HG03575 (cell line): ENCODE results near the gene NEMP2.

ENCODE experiments used
- ATAC-seq: cut with Tn5 transposase; IDR thresholded peaks from one replicate; pipeline ENCODE4 v1.9.1; 2021; ENCODE audit not compliant: unreplicated experiment, insufficient number of reproducible peaks, low FRiP score; ENCODE audit errors: extremely low read depth

NEMP2 gene

GRCh38 chr2:190534310-190535120 is at the start of gene NEMP2:
Gene NEMP2 (minus strand): TSS chr2:190534722. CDS start chr2:190534655, 67 bp downstream.
- peak; percentile 26 for ATAC-seq

GRCh38 chr2:190583507-190584337 is 49.2 kb upstream of the NEMP2 start:
- ATAC-seq, result peak; percentile 25

- peak; percentile 39 for ATAC-seq
These were observed 48.4 kb upstream of the NEMP2 start for GRCh38 chr2:190582736-190583506.

- ATAC-seq, result no peak
These were observed 47.5 kb upstream of the NEMP2 start for GRCh38 chr2:190582019-190582418.

- no peak for ATAC-seq
These were observed 45.7 kb upstream of the NEMP2 start for GRCh38 chr2:190579915-190580846.

GRCh38 chr2:190579058-190579410 is 44.5 kb upstream of the NEMP2 start:
- ATAC-seq, result no peak

GRCh38 chr2:190578158-190579057 is 43.9 kb upstream of the NEMP2 start:
- no peak for ATAC-seq

GRCh38 chr2:190576573-190576972 is 42.1 kb upstream of the NEMP2 start:
- ATAC-seq, result no peak

- ATAC-seq, result no peak
These were observed 40.7 kb upstream of the NEMP2 start for GRCh38 chr2:190575263-190575662.

GRCh38 chr2:190574169-190574568 is 39.6 kb upstream of the NEMP2 start:
- ATAC-seq, result no peak

GRCh38 chr2:190572246-190572645 is 37.7 kb upstream of the NEMP2 start:
- no peak for ATAC-seq

- ATAC-seq, result no peak
These were observed 37.2 kb upstream of the NEMP2 start for GRCh38 chr2:190571686-190572085.

GRCh38 chr2:190570871-190571270 is 36.3 kb upstream of the NEMP2 start:
- no peak for ATAC-seq

GRCh38 chr2:190569994-190570755 is 35.7 kb upstream of the NEMP2 start:
- no peak for ATAC-seq

- no peak for ATAC-seq
These were observed 30.3 kb upstream of the NEMP2 start for GRCh38 chr2:190564838-190565237.

- no peak for ATAC-seq
These were observed 29.1 kb upstream of the NEMP2 start for GRCh38 chr2:190563646-190564045.

GRCh38 chr2:190563109-190563508 is 28.6 kb upstream of the NEMP2 start:
- ATAC-seq, result no peak
